ENCODE measurements around the gene OOSP2. TPM values are rescaled to one million over a fixed set of nuclear protein-coding genes. Genes with fewer than 3 reads are reported as not detected.

Gene OOSP2, protein sequence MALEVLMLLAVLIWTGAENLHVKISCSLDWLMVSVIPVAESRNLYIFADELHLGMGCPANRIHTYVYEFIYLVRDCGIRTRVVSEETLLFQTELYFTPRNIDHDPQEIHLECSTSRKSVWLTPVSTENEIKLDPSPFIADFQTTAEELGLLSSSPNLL
- not detected for total RNA-seq

DNA sequence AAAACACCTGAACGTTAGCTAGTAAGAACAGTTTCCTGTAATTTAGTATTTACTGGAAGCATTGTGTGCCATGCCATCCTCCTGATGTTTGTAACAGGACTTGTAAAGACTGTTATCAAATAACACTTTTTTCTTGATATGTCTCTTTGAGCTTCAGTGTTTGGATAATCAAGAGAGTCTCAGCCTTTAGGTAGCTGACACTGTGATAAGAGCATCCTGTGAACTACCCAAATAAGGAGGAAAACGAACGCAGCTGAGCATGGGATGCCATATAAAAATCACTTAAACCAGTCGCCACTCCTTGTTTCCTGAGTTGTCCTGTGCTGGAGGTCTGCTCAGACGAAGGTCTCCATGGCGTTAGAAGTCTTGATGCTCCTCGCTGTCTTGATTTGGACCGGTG is at the start of gene OOSP2:
OOSP2 (plus strand) TSS at position 301 of the 400 bp plus-strand sequence; CDS start at position 352, 51 bp downstream.
- no peak within 1 kb of the TSS for H3K4me3 ChIP-seq
- 81% methylated on average over 8 of the region's 8 CpGs for WGBS
- H3K27ac ChIP-seq (replicated peaks in 1 of 4), result no peak within 1 kb of the TSS
- TF ChIP-seq, protein P1, sequence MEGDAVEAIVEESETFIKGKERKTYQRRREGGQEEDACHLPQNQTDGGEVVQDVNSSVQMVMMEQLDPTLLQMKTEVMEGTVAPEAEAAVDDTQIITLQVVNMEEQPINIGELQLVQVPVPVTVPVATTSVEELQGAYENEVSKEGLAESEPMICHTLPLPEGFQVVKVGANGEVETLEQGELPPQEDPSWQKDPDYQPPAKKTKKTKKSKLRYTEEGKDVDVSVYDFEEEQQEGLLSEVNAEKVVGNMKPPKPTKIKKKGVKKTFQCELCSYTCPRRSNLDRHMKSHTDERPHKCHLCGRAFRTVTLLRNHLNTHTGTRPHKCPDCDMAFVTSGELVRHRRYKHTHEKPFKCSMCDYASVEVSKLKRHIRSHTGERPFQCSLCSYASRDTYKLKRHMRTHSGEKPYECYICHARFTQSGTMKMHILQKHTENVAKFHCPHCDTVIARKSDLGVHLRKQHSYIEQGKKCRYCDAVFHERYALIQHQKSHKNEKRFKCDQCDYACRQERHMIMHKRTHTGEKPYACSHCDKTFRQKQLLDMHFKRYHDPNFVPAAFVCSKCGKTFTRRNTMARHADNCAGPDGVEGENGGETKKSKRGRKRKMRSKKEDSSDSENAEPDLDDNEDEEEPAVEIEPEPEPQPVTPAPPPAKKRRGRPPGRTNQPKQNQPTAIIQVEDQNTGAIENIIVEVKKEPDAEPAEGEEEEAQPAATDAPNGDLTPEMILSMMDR (IDR thresholded peaks at IDR 0.05), result no peak
- no peak for TF ChIP-seq EP300 (IDR thresholded peaks at IDR 0.05)
- TF ChIP-seq POLR2A (IDR thresholded peaks at IDR 0.05; ENCODE audit: low read depth), result no peak
- no peak for TF ChIP-seq POLR2AphosphoS5 (IDR thresholded peaks at IDR 0.05)
- H3K36me3 ChIP-seq, result no peaks in the 10 kb centered on the region
- intact Hi-C loops (cut with DNase I), result no loop called here
- no peaks in the 10 kb centered on the region for H3K4me1 ChIP-seq
- H3K27me3 ChIP-seq, result no peaks in the 10 kb centered on the region
- no peak for DNase-seq (ENCODE audit: extremely low spot score)
- no peaks in the 10 kb centered on the region for H3K9me3 ChIP-seq

DNA sequence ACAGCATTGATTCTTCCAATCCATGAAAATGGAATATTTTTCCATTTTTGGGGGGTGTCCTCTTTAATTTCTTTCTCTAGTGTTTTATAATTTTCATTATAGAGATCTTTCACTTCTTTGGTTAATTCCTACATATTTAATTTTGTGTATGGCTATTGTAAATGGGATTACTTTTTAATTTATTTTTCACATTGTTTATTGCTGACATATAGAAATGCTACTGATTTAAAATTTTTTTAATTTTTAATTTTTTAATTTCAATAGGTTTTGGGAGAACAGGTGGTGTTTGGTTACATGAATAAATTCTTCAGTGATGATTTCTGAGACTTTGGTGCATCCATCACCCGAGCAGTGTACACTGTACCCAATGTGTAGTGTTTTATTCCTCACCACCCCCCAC is 49.8 kb upstream of the OOSP2 start:
- WGBS, result 88% methylated on average over 1 of the region's 1 CpG
- no peak overlapping the region for H3K27ac ChIP-seq (replicated peaks in 1 of 4)
- no peaks in the 10 kb centered on the region for H3K36me3 ChIP-seq
- no peaks in the 10 kb centered on the region for H3K4me1 ChIP-seq
- H3K27me3 ChIP-seq, result no peaks in the 10 kb centered on the region
- H3K4me3 ChIP-seq, result no peak overlapping the region
- no peak for DNase-seq (ENCODE audit: extremely low spot score)
- H3K9me3 ChIP-seq, result peaks cover 0 to 12% (median 4%) of the 10 kb centered on the region in 4 donors
- intact Hi-C loops (cut with DNase I), result no loop called here
- TF ChIP-seq EP300 (IDR thresholded peaks at IDR 0.05), result no peak
- no peak for TF ChIP-seq POLR2A (IDR thresholded peaks at IDR 0.05; ENCODE audit: low read depth)
- TF ChIP-seq, protein P1 (IDR thresholded peaks at IDR 0.05), result no peak
- TF ChIP-seq POLR2AphosphoS5 (IDR thresholded peaks at IDR 0.05), result no peak

GRCh38 chr11:59992425-59992824 is 47.8 kb upstream of the OOSP2 start:
- no peak overlapping the region for H3K4me3 ChIP-seq
- no peak overlapping the region for H3K27ac ChIP-seq (replicated peaks in 1 of 4)
- intact Hi-C loops (cut with DNase I), result no loop called here
- no peaks in the 10 kb centered on the region for H3K4me1 ChIP-seq
- no peaks in the 10 kb centered on the region for H3K36me3 ChIP-seq
- no peaks in the 10 kb centered on the region for H3K27me3 ChIP-seq
- TF ChIP-seq POLR2AphosphoS5 (IDR thresholded peaks at IDR 0.05) (no peak), POLR2A (IDR thresholded peaks at IDR 0.05; ENCODE audit: low read depth) (no peak), EP300 (IDR thresholded peaks at IDR 0.05) (no peak)
- TF ChIP-seq, protein P1 (IDR thresholded peaks at IDR 0.05), result no peak
- 59% methylated on average over 5 of the region's 5 CpGs for WGBS
- DNase-seq (ENCODE audit: extremely low spot score), result no peak
- H3K9me3 ChIP-seq, result peaks cover 0 to 12% (median 4%) of the 10 kb centered on the region in 4 donors

GRCh38 chr11:59997800-59998199 is 42.4 kb upstream of the OOSP2 start:
- Histone ChIP-seq H3K9me3 (no peaks in the 10 kb centered on the region), H3K36me3 (no peaks in the 10 kb centered on the region), H3K27ac (replicated peaks in 1 of 4) (no peak overlapping the region), H3K4me1 (no peaks in the 10 kb centered on the region), H3K27me3 (no peaks in the 10 kb centered on the region), H3K4me3 (no peak overlapping the region)
- intact Hi-C loops (cut with DNase I), result no loop called here
- TF ChIP-seq EP300 (IDR thresholded peaks at IDR 0.05) (no peak), POLR2AphosphoS5 (IDR thresholded peaks at IDR 0.05) (no peak), POLR2A (IDR thresholded peaks at IDR 0.05; ENCODE audit: low read depth) (no peak)
- TF ChIP-seq, protein P1 (IDR thresholded peaks at IDR 0.05), result no peak
- 79% methylated on average over 2 of the region's 2 CpGs for WGBS
- DNase-seq (ENCODE audit: extremely low spot score), result no peak

GRCh38 chr11:59999691-60000090 is 40.5 kb upstream of the OOSP2 start:
- intact Hi-C loops (cut with DNase I), result no loop called here
- H3K4me3 ChIP-seq, result no peak overlapping the region
- DNase-seq (ENCODE audit: extremely low spot score), result no peak
- no peaks in the 10 kb centered on the region for H3K4me1 ChIP-seq
- H3K27me3 ChIP-seq, result no peaks in the 10 kb centered on the region
- H3K27ac ChIP-seq (replicated peaks in 1 of 4), result no peak overlapping the region
- no peaks in the 10 kb centered on the region for H3K9me3 ChIP-seq
- TF ChIP-seq, protein P1 (IDR thresholded peaks at IDR 0.05), result no peak
- TF ChIP-seq EP300 (IDR thresholded peaks at IDR 0.05) (no peak), POLR2A (IDR thresholded peaks at IDR 0.05; ENCODE audit: low read depth) (no peak), POLR2AphosphoS5 (IDR thresholded peaks at IDR 0.05) (no peak)
- 51% methylated on average over 4 of the region's 4 CpGs for WGBS
- H3K36me3 ChIP-seq, result no peaks in the 10 kb centered on the region

Measured in esophagus muscularis mucosa (tissue), 4 donors.